IPS-20b (cell line): ENCODE measurements around the gene CACNG5.

Source experiments
- H3K27ac ChIP-seq: one replicate; pipeline ENCODE4 v1.5.1; 2013; ENCODE audit warnings: low read length
- H3K27me3 ChIP-seq: 2 replicates; pipeline ENCODE4 v1.6.1; 2013; ENCODE audit warnings: mild to moderate bottlenecking, low read length, inconsistent platforms; ENCODE audit not compliant: insufficient read depth
- H3K36me3 ChIP-seq: 2 replicates; pipeline ENCODE4 v1.6.1; 2013; ENCODE audit warnings: low read depth, mild to moderate bottlenecking, inconsistent platforms, low read length, moderate library complexity; ENCODE audit not compliant: insufficient read depth
- H3K4me1 ChIP-seq: 2 replicates; pipeline ENCODE4 v1.6.1; 2013; ENCODE audit warnings: mild to moderate bottlenecking, control low read depth, inconsistent platforms, low read length, moderate library complexity; ENCODE audit not compliant: insufficient read depth
- H3K4me3 ChIP-seq: 2 replicates; pipeline ENCODE4 v1.5.1; 2013; ENCODE audit warnings: mild to moderate bottlenecking, low read length, inconsistent platforms
- H3K9ac ChIP-seq: 2 replicates; pipeline ENCODE4 v1.6.1; 2013; ENCODE audit warnings: low read depth, mild to moderate bottlenecking, inconsistent platforms, low read length, moderate library complexity
- H3K9me3 ChIP-seq: 2 replicates; pipeline ENCODE4 v1.6.1; 2013; ENCODE audit warnings: mild to moderate bottlenecking, low read depth, low read length, inconsistent platforms; ENCODE audit not compliant: insufficient read depth

The CACNG5 gene

DNA sequence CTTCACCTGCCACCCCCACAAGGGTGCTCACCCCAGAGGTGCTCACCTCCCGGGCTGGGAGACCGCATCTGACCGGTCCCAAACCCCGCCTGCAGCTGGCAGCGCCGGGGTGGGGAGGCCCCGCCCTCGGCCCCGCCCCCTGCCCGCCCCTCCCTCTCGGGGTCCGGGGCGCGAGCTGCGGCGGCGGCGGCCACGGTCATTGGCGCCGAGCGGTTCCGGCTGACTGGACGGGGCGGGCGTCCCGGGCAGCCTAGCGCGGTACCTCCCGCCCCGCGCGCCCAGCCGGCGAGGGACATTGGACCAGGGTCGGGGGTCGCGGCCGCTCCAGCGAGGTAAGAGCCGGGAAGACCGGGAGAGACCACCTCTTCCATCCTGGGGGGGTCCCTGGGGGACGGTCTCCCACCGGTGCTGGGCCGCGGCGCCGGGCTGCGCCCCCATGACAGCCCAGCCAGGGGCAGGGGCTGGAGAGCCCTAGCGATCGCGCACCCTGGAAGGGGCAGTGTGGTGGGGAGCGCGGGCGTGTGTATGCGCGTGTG is at the start of gene CACNG5:
Gene CACNG5, plus strand, starts transcription at position 199 of the 536 bp plus-strand sequence. CDS start 42,216 bp downstream, outside the sequence.
- Histone ChIP-seq H3K9me3 (no peaks in the 10 kb centered on the region), H3K4me1 (peaks cover 7% of the 10 kb centered on the region), H3K36me3 (no peaks in the 10 kb centered on the region), H3K4me3 (peak within 1 kb of the TSS; percentile 68), H3K9ac (peak within 1 kb of the TSS; percentile 37; the same call in 1 of the 2 replicates), H3K27me3 (peaks cover 59% of the 10 kb centered on the region), H3K27ac (no peak within 1 kb of the TSS)

GRCh38 chr17:66786107-66786506 is 48.8 kb upstream of the CACNG5 start:
- Histone ChIP-seq H3K4me3 (no peak overlapping the region), H3K9ac (no peak overlapping the region), H3K27ac (no peak overlapping the region), H3K9me3 (no peaks in the 10 kb centered on the region), H3K36me3 (no peaks in the 10 kb centered on the region; the same call in 1 of the 2 replicates), H3K4me1 (peaks cover 5% of the 10 kb centered on the region; the same call in 1 of the 2 replicates), H3K27me3 (no peaks in the 10 kb centered on the region)

DNA sequence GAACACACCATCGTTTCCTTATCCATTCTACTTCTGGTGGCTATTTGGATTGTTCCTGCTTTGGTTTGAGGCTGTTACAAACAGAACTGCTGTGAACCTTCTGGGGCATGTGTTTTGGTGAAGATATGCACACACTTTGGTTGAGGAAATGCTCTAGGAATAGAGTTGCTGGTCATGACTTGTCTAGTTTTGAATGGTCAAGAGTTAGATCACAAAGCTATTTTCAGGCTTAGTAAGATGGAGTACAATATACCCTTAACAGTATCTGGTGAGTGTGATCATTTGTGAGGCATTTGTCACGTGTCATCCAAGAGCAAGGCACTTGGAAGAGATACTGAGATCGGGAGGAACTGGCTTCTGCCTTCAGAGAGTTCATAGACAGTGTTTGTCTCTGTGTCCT is 47.0 kb upstream of the CACNG5 start:
- no peaks in the 10 kb centered on the region for H3K9me3 ChIP-seq
- no peaks in the 10 kb centered on the region; the same call in 1 of the 2 replicates for H3K36me3 ChIP-seq
- H3K4me3 ChIP-seq, result no peak overlapping the region
- no peak overlapping the region for H3K9ac ChIP-seq
- H3K27me3 ChIP-seq, result no peaks in the 10 kb centered on the region
- H3K4me1 ChIP-seq, result peaks cover 5% of the 10 kb centered on the region; the same call in 1 of the 2 replicates
- no peak overlapping the region for H3K27ac ChIP-seq

DNA sequence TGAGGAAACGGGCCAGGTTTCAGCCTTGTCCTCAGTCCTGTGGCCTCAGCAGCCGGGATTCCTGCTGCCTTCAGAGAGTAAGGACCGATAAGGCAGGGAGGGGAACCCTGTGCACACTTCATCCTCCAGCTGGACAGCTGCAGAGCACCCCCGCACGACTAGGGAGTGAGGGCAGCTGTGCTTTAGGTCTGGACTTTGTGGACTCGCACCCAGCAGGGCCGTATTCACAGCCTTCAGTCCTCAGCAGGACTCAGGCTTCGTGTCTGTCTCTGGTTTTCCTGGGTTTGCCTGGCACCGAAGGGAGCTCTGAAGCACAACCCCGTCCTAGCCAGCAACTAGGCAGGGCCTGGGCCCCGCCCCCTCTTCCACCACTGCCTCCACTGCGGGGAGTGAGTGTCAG is 45.8 kb upstream of the CACNG5 start:
- Histone ChIP-seq H3K4me1 (peaks cover under 1% of the 10 kb centered on the region; the same call in 1 of the 2 replicates), H3K9me3 (no peaks in the 10 kb centered on the region), H3K9ac (no peak overlapping the region), H3K36me3 (no peaks in the 10 kb centered on the region; the same call in 1 of the 2 replicates), H3K27ac (no peak overlapping the region), H3K27me3 (no peaks in the 10 kb centered on the region), H3K4me3 (no peak overlapping the region)

GRCh38 chr17:66789961-66790437 is 44.9 kb upstream of the CACNG5 start:
- H3K4me3 ChIP-seq, result no peak overlapping the region

DNA sequence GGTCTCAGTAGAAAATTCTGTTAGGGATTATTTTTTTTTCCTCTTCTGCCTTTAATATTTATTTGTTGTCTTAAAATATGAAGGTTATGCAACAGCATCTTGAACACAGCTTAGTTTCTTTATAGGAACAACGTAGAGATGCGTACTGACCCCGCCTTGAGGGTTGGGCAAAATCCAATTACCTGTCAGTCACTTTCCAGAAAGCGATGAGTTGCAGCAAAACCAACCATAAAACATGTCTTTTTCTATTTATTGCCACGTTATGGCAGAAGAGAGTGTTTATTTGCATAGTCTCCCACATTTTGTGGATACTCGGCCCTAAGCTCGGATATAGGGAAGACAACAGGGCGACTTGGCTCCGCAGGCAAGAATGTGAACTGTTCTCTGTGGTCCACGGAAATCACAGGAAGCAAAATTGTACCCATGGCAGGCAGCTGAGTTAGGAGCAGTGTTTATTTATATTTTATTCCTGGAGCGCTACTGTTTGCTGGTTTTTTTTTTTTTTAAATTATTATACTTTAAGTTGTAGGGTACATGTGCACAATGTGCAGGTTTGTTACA is 44.3 kb upstream of the CACNG5 start:
- Histone ChIP-seq H3K27me3 (no peaks in the 10 kb centered on the region), H3K9me3 (no peaks in the 10 kb centered on the region), H3K27ac (no peak overlapping the region), H3K36me3 (no peaks in the 10 kb centered on the region; the same call in 1 of the 2 replicates), H3K4me3 (no peak overlapping the region), H3K9ac (no peak overlapping the region), H3K4me1 (no peaks in the 10 kb centered on the region)

More at GRCh38 chr17:66789961-66790437, 44.9 kb upstream of the CACNG5 start:
- H3K36me3 ChIP-seq, result no peaks in the 10 kb centered on the region; the same call in 1 of the 2 replicates
- H3K4me1 ChIP-seq, result no peaks in the 10 kb centered on the region
- H3K9me3 ChIP-seq, result no peaks in the 10 kb centered on the region
- H3K27me3 ChIP-seq, result no peaks in the 10 kb centered on the region
- H3K9ac ChIP-seq, result no peak overlapping the region
- no peak overlapping the region for H3K27ac ChIP-seq

DNA sequence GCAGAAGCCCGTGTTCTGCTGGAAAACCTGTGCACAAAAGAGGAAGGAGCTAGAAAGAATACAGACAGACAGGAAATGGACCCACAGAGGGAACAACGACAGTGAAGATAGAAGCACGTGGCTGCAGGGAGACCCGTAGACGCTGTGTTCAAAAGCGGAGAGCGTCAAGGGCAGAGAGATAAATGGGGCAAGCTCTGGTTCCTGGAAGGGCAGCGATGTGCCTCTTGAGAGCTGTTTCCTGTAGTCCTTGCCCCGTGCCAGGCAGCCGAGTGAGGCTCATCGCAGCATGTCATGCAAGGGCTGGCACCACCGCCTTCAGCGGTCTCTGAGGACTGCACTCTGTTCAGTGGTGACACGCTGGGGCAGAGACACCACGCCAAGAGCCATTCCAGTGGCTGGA is 43.6 kb upstream of the CACNG5 start:
- Histone ChIP-seq H3K9me3 (no peaks in the 10 kb centered on the region), H3K4me3 (no peak overlapping the region), H3K36me3 (no peaks in the 10 kb centered on the region; the same call in 1 of the 2 replicates), H3K4me1 (no peaks in the 10 kb centered on the region), H3K9ac (no peak overlapping the region), H3K27me3 (no peaks in the 10 kb centered on the region), H3K27ac (no peak overlapping the region)

GRCh38 chr17:66793814-66794213 is 41.1 kb upstream of the CACNG5 start:
- Histone ChIP-seq H3K9me3 (no peaks in the 10 kb centered on the region), H3K27me3 (no peaks in the 10 kb centered on the region), H3K36me3 (no peaks in the 10 kb centered on the region)

GRCh38 chr17:66795486-66795885 is 39.4 kb upstream of the CACNG5 start:
- Histone ChIP-seq H3K9me3 (no peaks in the 10 kb centered on the region), H3K36me3 (no peaks in the 10 kb centered on the region), H3K4me1 (no peaks in the 10 kb centered on the region), H3K4me3 (no peak overlapping the region), H3K9ac (no peak overlapping the region), H3K27me3 (no peaks in the 10 kb centered on the region), H3K27ac (no peak overlapping the region)

More at GRCh38 chr17:66793814-66794213, 41.1 kb upstream of the CACNG5 start:
- H3K9ac ChIP-seq, result no peak overlapping the region
- no peak overlapping the region for H3K4me3 ChIP-seq
- no peak overlapping the region for H3K27ac ChIP-seq
- no peaks in the 10 kb centered on the region for H3K4me1 ChIP-seq

DNA sequence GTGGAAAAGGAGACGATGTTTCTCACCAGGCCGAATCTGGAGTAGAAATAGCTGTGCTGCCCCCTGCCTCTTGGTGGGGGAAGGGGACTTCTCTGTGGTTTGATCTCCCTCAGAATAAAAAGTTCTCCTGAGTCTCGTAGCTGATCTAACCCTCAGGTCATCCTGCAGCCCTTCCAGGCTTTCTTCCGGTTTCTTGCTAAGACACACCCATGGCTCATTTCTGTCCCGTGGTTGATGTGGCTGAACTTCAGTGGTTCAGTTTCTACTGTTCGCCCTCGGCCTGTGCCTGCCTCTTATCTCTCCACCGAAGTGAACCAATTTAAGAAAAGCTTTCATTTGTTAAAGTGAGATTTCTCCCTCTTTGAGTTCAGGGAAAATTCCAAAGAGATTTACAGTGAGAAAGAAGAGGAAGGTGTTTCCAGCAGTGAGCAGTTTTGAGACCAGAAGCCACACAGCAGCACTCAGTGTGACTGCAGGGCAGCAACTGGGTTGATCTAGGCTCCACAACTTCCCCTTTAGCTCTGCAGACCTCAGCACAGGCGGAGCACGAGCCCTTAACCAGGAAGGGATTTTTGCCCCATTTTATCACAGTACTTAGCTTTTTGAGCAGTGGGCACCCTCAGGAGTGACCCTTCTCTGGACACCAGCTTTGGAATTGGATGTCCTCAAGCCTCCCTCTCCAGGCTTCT is 34.9 kb upstream of the CACNG5 start:
- Histone ChIP-seq H3K36me3 (no peaks in the 10 kb centered on the region), H3K27ac (no peak overlapping the region), H3K27me3 (no peaks in the 10 kb centered on the region), H3K4me3 (no peak overlapping the region), H3K4me1 (peaks cover 14% of the 10 kb centered on the region; the same call in 1 of the 2 replicates), H3K9ac (no peak overlapping the region), H3K9me3 (no peaks in the 10 kb centered on the region)

DNA sequence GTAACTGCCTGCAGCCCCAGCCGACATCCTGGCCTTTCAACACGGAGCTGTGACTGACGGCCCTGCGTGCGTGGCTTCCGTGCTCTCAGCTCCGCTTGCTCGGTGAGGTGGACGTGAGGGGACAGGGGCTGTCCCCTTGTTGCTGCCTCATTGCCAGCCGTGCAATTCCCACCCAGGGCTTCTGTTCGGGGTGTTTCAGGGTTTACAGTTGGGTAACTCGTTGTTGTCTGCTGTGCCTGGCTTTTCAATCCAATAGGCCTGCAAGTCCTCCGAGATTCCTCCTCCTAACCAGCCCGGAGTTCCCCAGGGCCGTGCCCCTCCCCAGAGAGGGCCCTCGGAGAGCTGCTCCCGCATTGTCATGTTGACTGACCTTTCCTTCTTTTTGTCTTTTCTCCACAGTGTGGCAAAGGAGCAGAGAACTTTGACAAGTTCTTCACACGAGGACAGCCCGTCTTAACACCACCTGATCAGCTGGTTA is 31.4 kb upstream of the CACNG5 start:
- H3K9me3 ChIP-seq, result no peaks in the 10 kb centered on the region
- H3K9ac ChIP-seq, result peak overlapping the region; percentile 34; the same call in 1 of the 2 replicates
- peaks cover 14% of the 10 kb centered on the region; the same call in 1 of the 2 replicates for H3K4me1 ChIP-seq
- H3K4me3 ChIP-seq, result no peak overlapping the region
- H3K27me3 ChIP-seq, result no peaks in the 10 kb centered on the region
- H3K36me3 ChIP-seq, result no peaks in the 10 kb centered on the region
- H3K27ac ChIP-seq, result peak overlapping the region; percentile 12
